AG10803 (cell line): ENCODE measurements around the gene CACNA1E.
"Not testable (repeated sequence)": the region's sequence is repeated elsewhere in the genome, so short reads cannot be mapped to it uniquely, and the experiment has no call there.

Source experiments
- DNase-seq: peaks from one replicate; pipeline ENCODE4 v3.0.0; 2010; ENCODE audit warnings: low read depth
- H3K4me3 ChIP-seq: 2 replicates; pipeline ENCODE4 v1.5.1; 2011; ENCODE audit warnings: mild to moderate bottlenecking, low read length, control low read depth
- TF ChIP-seq, protein P1 (sequence below): conservative IDR thresholded peaks from 2 replicates; pipeline ENCODE4 v1.5.1; 2011; ENCODE audit warnings: mild to moderate bottlenecking, low read length, control low read depth, inconsistent platforms

CACNA1E gene

DNA sequence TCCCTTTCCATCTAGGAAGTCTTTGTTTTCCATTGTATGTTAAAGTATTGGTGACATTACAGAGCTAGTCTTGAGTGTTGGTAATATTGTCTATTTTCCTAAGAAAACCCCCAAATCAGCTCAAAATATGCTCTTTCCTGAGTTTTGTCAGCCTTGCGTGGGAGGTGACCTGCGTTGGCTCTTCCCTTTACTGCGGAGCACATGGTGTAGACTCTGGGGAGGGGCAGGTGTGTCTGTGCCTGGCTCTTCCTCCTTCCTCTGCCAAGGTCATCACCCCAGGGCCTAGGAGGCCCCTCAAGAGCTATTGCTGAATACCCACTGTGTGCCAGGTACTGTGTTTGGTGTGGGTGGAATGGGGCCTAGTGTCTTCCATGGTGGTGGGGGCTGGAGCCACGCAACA, 33.4 kb downstream of the CACNA1E start:
- TF ChIP-seq, protein P1, sequence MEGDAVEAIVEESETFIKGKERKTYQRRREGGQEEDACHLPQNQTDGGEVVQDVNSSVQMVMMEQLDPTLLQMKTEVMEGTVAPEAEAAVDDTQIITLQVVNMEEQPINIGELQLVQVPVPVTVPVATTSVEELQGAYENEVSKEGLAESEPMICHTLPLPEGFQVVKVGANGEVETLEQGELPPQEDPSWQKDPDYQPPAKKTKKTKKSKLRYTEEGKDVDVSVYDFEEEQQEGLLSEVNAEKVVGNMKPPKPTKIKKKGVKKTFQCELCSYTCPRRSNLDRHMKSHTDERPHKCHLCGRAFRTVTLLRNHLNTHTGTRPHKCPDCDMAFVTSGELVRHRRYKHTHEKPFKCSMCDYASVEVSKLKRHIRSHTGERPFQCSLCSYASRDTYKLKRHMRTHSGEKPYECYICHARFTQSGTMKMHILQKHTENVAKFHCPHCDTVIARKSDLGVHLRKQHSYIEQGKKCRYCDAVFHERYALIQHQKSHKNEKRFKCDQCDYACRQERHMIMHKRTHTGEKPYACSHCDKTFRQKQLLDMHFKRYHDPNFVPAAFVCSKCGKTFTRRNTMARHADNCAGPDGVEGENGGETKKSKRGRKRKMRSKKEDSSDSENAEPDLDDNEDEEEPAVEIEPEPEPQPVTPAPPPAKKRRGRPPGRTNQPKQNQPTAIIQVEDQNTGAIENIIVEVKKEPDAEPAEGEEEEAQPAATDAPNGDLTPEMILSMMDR, result no peak
- DNase-seq, result no peak
- no peak overlapping the region for H3K4me3 ChIP-seq

DNA sequence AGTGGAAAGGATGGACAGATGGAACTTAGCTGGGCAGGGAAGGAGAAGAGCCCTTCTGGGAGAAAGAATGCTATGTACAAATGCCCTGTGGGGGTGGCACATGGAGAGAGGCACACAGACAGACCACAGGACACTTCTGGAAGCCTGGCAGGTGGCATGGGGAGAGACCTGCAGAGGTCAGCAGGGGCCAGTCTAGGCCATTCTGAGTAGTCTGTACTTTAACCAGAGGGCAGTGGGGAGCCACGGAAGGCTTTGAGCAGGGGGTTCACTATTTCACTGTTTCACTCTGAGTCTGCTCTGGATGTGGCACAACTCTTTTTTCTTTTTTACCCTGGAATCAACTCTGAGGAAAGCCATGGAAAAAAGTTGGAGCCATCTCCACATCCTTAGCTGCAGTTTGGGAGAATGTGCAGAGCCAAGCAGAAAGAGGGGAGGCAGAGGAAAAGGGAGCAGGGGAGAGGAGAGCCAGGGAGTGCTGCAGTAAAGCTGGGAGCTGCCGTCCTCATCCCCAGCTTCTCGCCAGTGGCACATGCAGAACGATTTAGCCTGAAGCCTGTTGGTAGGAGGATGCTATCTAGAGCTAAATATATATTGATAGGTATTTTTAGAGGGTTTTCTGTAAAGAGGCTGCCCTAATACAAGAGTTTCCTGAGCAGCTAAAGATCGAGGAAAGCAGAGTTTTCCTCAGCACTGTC, 34.0 kb downstream of the CACNA1E start:
- no peak for DNase-seq
- H3K4me3 ChIP-seq, result no peak overlapping the region
- TF ChIP-seq, protein P1, result no peak

DNA sequence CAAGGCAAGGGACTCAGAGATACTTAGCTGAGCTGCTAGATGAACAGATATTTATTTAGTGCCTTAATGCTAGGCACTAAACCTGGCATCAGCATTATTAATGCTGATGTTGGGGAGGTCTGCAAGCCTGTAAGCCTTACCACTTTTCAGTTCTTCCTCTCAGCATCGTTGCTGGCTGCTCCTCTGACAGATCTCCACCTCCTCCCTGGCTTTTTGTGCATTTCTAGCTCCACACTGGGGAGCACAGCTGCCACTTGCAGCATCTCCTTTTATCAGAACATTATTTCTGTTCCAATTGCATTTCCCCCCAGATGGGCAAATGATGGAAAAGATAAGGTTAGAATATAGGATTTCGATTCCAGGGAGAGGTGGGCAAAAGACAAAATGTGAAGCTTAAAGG, 34.8 kb downstream of the CACNA1E start:
- H3K4me3 ChIP-seq, result no peak overlapping the region
- DNase-seq, result no peak
- TF ChIP-seq, protein P1, result no peak

DNA sequence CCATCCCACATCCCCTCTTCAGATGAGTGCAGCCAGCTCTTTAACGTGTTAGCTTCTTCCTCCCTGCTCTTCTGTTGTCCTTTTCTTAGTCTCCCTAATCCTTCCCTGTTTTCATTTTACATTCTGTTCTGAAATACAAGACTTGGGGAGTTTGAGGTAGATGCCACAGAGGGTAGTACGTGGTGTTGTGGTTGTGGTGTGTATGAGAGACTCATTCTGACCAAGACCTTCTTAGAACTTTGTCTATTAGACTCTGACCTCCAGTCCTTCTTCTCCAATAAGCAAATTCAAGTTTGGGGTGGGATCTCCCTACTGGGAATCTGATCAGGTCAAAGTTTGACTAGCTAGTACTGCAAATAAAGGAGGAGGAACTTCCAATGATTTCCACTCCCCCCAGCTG, 39.5 kb downstream of the CACNA1E start:
- no peak overlapping the region for H3K4me3 ChIP-seq
- no peak for DNase-seq
- TF ChIP-seq, protein P1, result no peak

DNA sequence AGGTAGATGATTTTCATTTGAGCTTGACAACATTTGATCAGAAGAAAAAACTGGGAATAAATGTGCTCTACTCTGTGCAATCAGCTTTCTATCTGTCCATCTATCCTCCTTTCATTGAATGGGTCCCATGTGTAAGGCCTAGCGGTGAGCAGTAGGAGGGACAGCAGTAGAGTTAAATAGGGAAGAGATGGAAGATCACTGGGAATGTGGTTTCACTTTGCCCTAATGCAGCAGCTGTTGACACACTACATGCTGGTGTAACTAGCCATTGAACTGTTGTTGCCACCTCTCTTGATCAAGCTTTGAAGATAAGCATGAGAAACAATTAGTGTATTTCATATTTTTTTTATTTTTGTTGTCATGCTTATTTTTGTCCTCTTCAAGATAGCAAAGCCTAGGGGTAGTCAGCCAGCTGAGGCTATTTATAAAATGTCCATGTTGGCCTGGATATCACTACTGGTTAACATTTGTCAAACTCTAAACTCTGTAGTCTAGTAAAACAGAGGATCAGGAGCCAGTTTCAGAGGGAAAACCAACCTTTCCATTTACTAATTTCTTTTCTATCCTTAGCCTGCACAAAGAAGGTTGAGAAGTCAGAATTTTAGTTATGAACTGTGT, 41.9 kb downstream of the CACNA1E start:
- H3K4me3 ChIP-seq, result no peak overlapping the region
- TF ChIP-seq, protein P1, result no peak
- no peak for DNase-seq

DNA sequence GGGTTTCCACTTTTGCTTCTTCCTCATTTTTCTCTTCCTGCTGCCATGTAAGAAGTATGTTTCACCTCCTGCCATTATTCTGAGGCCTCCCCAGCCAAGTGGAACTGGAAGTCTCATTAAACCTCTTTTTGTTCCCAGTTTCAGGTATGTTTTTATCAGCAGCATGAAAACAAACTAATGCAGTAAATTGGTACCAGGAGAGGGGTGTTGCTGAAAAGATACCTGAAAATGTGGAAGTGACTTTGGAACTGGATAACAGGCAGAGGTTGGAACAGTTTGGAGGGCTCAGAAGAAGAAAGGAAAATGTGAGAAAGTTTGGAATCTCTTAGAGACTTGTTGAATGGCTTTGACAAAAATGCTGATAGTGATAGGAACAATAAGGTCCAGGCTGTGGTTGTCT, 44.9 kb downstream of the CACNA1E start:
- DNase-seq, H3K4me3 ChIP-seq: not testable (repeated sequence)

DNA sequence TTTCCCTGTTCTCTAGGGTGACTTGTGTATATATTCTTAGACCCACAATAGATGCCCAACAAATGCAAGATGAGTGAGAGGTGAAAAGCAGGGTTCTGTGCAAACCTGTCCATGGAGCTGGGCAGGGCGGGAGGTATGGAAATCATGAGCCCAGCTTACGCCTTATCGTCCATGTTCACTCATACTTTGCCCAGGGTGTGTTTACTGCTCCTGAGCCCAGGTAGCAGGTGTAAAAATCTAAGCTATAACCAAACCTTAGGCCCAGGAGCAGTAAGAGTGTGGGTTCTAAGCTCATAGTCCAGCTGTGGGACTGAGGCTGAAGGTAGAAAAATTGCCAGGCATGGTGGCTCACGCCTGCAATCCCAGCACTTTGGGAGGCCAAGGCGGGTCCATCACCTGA, 48.1 kb downstream of the CACNA1E start:
- TF ChIP-seq, protein P1, result no peak
- DNase-seq, result no peak

More for the DNA sequence above, 48.1 kb downstream of the CACNA1E start:
- H3K4me3 ChIP-seq, result no peak overlapping the region
